Muscle of leg (tissue), 9 donors: ENCODE measurements around the gene RNU6-1. TPM values are rescaled to one million over a fixed set of nuclear protein-coding genes. Genes with fewer than 3 reads are reported as not detected.

Experiments
- polyA plus RNA-seq, 8 donors: library from polyadenylated mRNA; unstranded; fragments of 120-200 nt; gene quantifications; one replicate each; pipeline versions ENCODE4 v1.2.1 to v1.2.3, GENCODE V29; 2013; ENCODE audit warnings: inconsistent platforms in 1 of 8, low replicate concordance in 1 of 8; ENCODE audit not compliant: insufficient read length in 8 of 8, insufficient read depth in 1 of 8
- total RNA-seq: library from RNA; stranded (reverse); fragments of 120-200 nt; gene quantifications from one replicate; pipeline ENCODE4 v1.2.4, GENCODE V29; 2013

RNU6-1 gene
- total and polyA plus RNA-seq, 9 donors, result not detected

Other genes starting within 250 kb of the RNU6-1 start
- gene SKOR1, start 14.5 kb downstream of the RNU6-1 start, total RNA-seq, result 0.31 TPM
- gene SKOR1, start 14.5 kb downstream of the RNU6-1 start, polyA plus RNA-seq, result under 1 TPM; 0.32 to 0.67 (median 0.45) TPM
- gene PIAS1, start 214.3 kb upstream of the RNU6-1 start, total RNA-seq, result 18.8 TPM
- gene PIAS1, start 214.3 kb upstream of the RNU6-1 start, polyA plus RNA-seq, result 10 to 100 TPM; 22.8 to 31.9 (median 25.9) TPM